ENCODE measurements around the gene UCP2. TPM values are rescaled to one million over a fixed set of nuclear protein-coding genes. Genes with fewer than 3 reads are reported as not detected.

UCP2 gene
- total RNA-seq, 2 experiments from 2014 or later: 145 to 358 TPM

GRCh38 chr11:73931951-73932350, 50.7 kb downstream of the UCP2 start:
- H3K79me2 ChIP-seq (ENCODE audit: insufficient read depth, low read depth, low read length): no peaks in the 10 kb centered on the region
- H4K20me1 ChIP-seq (ENCODE audit: insufficient read depth, low read length): no peaks in the 10 kb centered on the region
- H3K27ac ChIP-seq (ENCODE audit: low read depth, low read length, poor library complexity, severe bottlenecking): no peak overlapping the region
- peaks cover 41% of the 10 kb centered on the region for H3K36me3 ChIP-seq (ENCODE audit: insufficient read depth, low read length)
- BruUV-seq (replicated peaks): no TSS peak
- TF ChIP-seq, protein P1, sequence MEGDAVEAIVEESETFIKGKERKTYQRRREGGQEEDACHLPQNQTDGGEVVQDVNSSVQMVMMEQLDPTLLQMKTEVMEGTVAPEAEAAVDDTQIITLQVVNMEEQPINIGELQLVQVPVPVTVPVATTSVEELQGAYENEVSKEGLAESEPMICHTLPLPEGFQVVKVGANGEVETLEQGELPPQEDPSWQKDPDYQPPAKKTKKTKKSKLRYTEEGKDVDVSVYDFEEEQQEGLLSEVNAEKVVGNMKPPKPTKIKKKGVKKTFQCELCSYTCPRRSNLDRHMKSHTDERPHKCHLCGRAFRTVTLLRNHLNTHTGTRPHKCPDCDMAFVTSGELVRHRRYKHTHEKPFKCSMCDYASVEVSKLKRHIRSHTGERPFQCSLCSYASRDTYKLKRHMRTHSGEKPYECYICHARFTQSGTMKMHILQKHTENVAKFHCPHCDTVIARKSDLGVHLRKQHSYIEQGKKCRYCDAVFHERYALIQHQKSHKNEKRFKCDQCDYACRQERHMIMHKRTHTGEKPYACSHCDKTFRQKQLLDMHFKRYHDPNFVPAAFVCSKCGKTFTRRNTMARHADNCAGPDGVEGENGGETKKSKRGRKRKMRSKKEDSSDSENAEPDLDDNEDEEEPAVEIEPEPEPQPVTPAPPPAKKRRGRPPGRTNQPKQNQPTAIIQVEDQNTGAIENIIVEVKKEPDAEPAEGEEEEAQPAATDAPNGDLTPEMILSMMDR (conservative IDR thresholded peaks at IDR 0.05; ENCODE audit: low read length): no peak
- intact Hi-C loops (cut with micrococcal nuclease; ENCODE audit: unreplicated experiment): loop anchor here (5.0 kb wide), 1 partner anchor 305 kb away; no protein-coding TSS in a partner anchor
- H3K9me2 ChIP-seq (ENCODE audit: insufficient read depth, low read length): no peaks in the 10 kb centered on the region
- ChIA-PET POLR2A (no interaction called here), CTCF (ENCODE audit: unreplicated experiment) (no interaction called here)
- H2AFZ ChIP-seq (ENCODE audit: low read length): no peak overlapping the region
- no peaks in the 10 kb centered on the region for H3K4me1 ChIP-seq (ENCODE audit: insufficient read depth, low read length, poor library complexity, severe bottlenecking)
- DNase-seq (ENCODE audit: low spot score): no peak
- no peak overlapping the region for H3K4me3 ChIP-seq (ENCODE audit: low read depth, low read length, poor library complexity, severe bottlenecking)
- H3K9me3 ChIP-seq (ENCODE audit: low read length): no peaks in the 10 kb centered on the region
- H3K4me2 ChIP-seq (ENCODE audit: low read length): no peak overlapping the region

- ChIA-PET CTCF (ENCODE audit: unreplicated experiment) (no interaction called here), POLR2A (no interaction called here)
- H3K36me3 ChIP-seq (ENCODE audit: insufficient read depth, low read length): peaks cover 46% of the 10 kb centered on the region
- no peaks in the 10 kb centered on the region for H3K79me2 ChIP-seq (ENCODE audit: insufficient read depth, low read depth, low read length)
- no TSS peak for BruUV-seq (replicated peaks)
- no peak overlapping the region for H3K4me2 ChIP-seq (ENCODE audit: low read length)
- intact Hi-C loops (cut with micrococcal nuclease; ENCODE audit: unreplicated experiment): loop anchor here (5.0 kb wide), 1 partner anchor 304 kb away; no protein-coding TSS in a partner anchor
- H4K20me1 ChIP-seq (ENCODE audit: insufficient read depth, low read length): no peaks in the 10 kb centered on the region
- DNase-seq (ENCODE audit: low spot score): peak; percentile 74
- no peaks in the 10 kb centered on the region for H3K9me2 ChIP-seq (ENCODE audit: insufficient read depth, low read length)
- H3K27ac ChIP-seq (ENCODE audit: low read depth, low read length, poor library complexity, severe bottlenecking): no peak overlapping the region
- TF ChIP-seq, protein P1 (conservative IDR thresholded peaks at IDR 0.05; ENCODE audit: low read length): peak; percentile 80
- no peak for TF ChIP-seq EZH2phosphoT487 (IDR thresholded peaks at IDR 0.05; ENCODE audit: borderline replicate concordance, low read depth, low read length)
- no peaks in the 10 kb centered on the region for H3K9me3 ChIP-seq (ENCODE audit: low read length)
- H3K4me3 ChIP-seq (ENCODE audit: low read depth, low read length, poor library complexity, severe bottlenecking): no peak overlapping the region
- H3K4me1 ChIP-seq (ENCODE audit: insufficient read depth, low read length, poor library complexity, severe bottlenecking): no peaks in the 10 kb centered on the region
- no peak overlapping the region for H2AFZ ChIP-seq (ENCODE audit: low read length)
Observed at GRCh38 chr11:73931039-73931645, 51.5 kb downstream of the UCP2 start.

- Histone ChIP-seq H3K9me2 (ENCODE audit: insufficient read depth, low read length) (no peaks in the 10 kb centered on the region), H3K9me3 (ENCODE audit: low read length) (no peaks in the 10 kb centered on the region), H3K4me1 (ENCODE audit: insufficient read depth, low read length, poor library complexity, severe bottlenecking) (no peaks in the 10 kb centered on the region), H3K4me2 (ENCODE audit: low read length) (no peak overlapping the region), H3K79me2 (ENCODE audit: insufficient read depth, low read depth, low read length) (no peaks in the 10 kb centered on the region), H3K4me3 (ENCODE audit: low read depth, low read length, poor library complexity, severe bottlenecking) (no peak overlapping the region), H3K36me3 (ENCODE audit: insufficient read depth, low read length) (peaks cover 44% of the 10 kb centered on the region), H2AFZ (ENCODE audit: low read length) (no peak overlapping the region), H4K20me1 (ENCODE audit: insufficient read depth, low read length) (no peaks in the 10 kb centered on the region), H3K27ac (ENCODE audit: low read depth, low read length, poor library complexity, severe bottlenecking) (no peak overlapping the region)
- ChIA-PET CTCF (ENCODE audit: unreplicated experiment) (no interaction called here), POLR2A (no interaction called here)
- no TSS peak for BruUV-seq (replicated peaks)
- TF ChIP-seq, protein P1 (conservative IDR thresholded peaks at IDR 0.05; ENCODE audit: low read length): no peak
- no peak for TF ChIP-seq EZH2phosphoT487 (IDR thresholded peaks at IDR 0.05; ENCODE audit: borderline replicate concordance, low read depth, low read length)
- no peak for DNase-seq (ENCODE audit: low spot score)
- intact Hi-C loops (cut with micrococcal nuclease; ENCODE audit: unreplicated experiment): no loop called here
Observed at GRCh38 chr11:73929388-73929787, 53.3 kb downstream of the UCP2 start.
